ENCODE data around the gene MRFAP1. TPM values are rescaled to one million over a fixed set of nuclear protein-coding genes. Genes with fewer than 3 reads are reported as not detected.

The MRFAP1 gene
- total and polyA plus RNA-seq, 10 of the 15 experiments (the other 5 are each of a cell fraction or from before 2014, with no cell fraction given): 18.7 to 105 (median 80.8) TPM

GRCh38 chr4:6634746-6635145 lies 5.7 kb upstream of the MRFAP1 start:
- POLR2A ChIA-PET: no interaction called here
- TF ChIP-seq, protein P1, sequence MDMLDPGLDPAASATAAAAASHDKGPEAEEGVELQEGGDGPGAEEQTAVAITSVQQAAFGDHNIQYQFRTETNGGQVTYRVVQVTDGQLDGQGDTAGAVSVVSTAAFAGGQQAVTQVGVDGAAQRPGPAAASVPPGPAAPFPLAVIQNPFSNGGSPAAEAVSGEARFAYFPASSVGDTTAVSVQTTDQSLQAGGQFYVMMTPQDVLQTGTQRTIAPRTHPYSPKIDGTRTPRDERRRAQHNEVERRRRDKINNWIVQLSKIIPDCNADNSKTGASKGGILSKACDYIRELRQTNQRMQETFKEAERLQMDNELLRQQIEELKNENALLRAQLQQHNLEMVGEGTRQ (IDR thresholded peaks at IDR 0.05; ENCODE audit: borderline replicate concordance, low read depth, low read length): no peak
- TF ChIP-seq IRF4 (IDR thresholded peaks at IDR 0.05; ENCODE audit: low read depth, low read length): no peak
- TF ChIP-seq NR2C1 (IDR thresholded peaks at IDR 0.05): no peak
- no peak for TF ChIP-seq HDAC6 (IDR thresholded peaks at IDR 0.05; ENCODE audit: unreplicated experiment)
- TF ChIP-seq, protein P2, sequence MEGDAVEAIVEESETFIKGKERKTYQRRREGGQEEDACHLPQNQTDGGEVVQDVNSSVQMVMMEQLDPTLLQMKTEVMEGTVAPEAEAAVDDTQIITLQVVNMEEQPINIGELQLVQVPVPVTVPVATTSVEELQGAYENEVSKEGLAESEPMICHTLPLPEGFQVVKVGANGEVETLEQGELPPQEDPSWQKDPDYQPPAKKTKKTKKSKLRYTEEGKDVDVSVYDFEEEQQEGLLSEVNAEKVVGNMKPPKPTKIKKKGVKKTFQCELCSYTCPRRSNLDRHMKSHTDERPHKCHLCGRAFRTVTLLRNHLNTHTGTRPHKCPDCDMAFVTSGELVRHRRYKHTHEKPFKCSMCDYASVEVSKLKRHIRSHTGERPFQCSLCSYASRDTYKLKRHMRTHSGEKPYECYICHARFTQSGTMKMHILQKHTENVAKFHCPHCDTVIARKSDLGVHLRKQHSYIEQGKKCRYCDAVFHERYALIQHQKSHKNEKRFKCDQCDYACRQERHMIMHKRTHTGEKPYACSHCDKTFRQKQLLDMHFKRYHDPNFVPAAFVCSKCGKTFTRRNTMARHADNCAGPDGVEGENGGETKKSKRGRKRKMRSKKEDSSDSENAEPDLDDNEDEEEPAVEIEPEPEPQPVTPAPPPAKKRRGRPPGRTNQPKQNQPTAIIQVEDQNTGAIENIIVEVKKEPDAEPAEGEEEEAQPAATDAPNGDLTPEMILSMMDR (IDR thresholded peaks at IDR 0.05 in 2 of 3, conservative IDR thresholded peaks at IDR 0.05 in 1 of 3; ENCODE audit: control insufficient read depth in 2 of 3, extremely low read depth in 1 of 3, insufficient read depth in 1 of 3, low read depth in 3 of 3, low read length in 3 of 3): no peak
- TF ChIP-seq, protein P3, sequence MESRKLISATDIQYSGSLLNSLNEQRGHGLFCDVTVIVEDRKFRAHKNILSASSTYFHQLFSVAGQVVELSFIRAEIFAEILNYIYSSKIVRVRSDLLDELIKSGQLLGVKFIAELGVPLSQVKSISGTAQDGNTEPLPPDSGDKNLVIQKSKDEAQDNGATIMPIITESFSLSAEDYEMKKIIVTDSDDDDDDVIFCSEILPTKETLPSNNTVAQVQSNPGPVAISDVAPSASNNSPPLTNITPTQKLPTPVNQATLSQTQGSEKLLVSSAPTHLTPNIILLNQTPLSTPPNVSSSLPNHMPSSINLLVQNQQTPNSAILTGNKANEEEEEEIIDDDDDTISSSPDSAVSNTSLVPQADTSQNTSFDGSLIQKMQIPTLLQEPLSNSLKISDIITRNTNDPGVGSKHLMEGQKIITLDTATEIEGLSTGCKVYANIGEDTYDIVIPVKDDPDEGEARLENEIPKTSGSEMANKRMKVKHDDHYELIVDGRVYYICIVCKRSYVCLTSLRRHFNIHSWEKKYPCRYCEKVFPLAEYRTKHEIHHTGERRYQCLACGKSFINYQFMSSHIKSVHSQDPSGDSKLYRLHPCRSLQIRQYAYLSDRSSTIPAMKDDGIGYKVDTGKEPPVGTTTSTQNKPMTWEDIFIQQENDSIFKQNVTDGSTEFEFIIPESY (IDR thresholded peaks at IDR 0.05): no peak
- DNase-seq (ENCODE audit: low read depth, low spot score) (no peak), FAIRE-seq (no peak), ATAC-seq (no peak)
- no TSS peak for BruUV-seq (replicated peaks)
- no peaks in the 10 kb centered on the region for H3K9me3 ChIP-seq (replicated peaks; ENCODE audit: control insufficient read depth, insufficient read depth, low read length)
- CTCF ChIA-PET: interaction anchor here (0.7 kb wide), 1 partner anchor 251 kb away, joined by 4 read pairs; no protein-coding TSS in a partner anchor
- H3K4me3 ChIP-seq: no peak overlapping the region
- no peak overlapping the region for H3K9ac ChIP-seq (ENCODE audit: control insufficient read depth, insufficient read depth, low read length)
- H2AFZ ChIP-seq (ENCODE audit: control insufficient read depth, low read depth, low read length): no peak overlapping the region
- intact Hi-C loops (cut with micrococcal nuclease; ENCODE audit: unreplicated experiment) (no loop called here), in situ Hi-C loops (cut with MboI) (no loop called here)
- WGBS (ENCODE audit: insufficient coverage, insufficient replicate concordance, low lambda C conversion rate, missing lambda C conversion rate): 80% methylated on average over 9 of the region's 9 CpGs
- no peaks in the 10 kb centered on the region for H3K79me2 ChIP-seq (ENCODE audit: control insufficient read depth, insufficient read depth, low read length)
- H3K4me1 ChIP-seq (ENCODE audit: control insufficient read depth, insufficient read depth, low read length): no peaks in the 10 kb centered on the region
- SMC1A ChIA-PET (ENCODE audit: uncharacterized antibody, unreplicated experiment): no interaction called here
- H3K27ac ChIP-seq (ENCODE audit: control insufficient read depth, insufficient read depth): no peak overlapping the region
- RAD21 ChIA-PET (ENCODE audit: unreplicated experiment): no interaction called here
- H4K20me1 ChIP-seq (ENCODE audit: control insufficient read depth, insufficient read depth): no peaks in the 10 kb centered on the region
- H3K4me2 ChIP-seq (ENCODE audit: control insufficient read depth, insufficient read depth): no peak overlapping the region
- H3K27me3 ChIP-seq (replicated peaks in 1 of 2; ENCODE audit: control insufficient read depth in 2 of 2, insufficient read depth in 2 of 2, low read length in 1 of 2): no peaks in the 10 kb centered on the region
- no peaks in the 10 kb centered on the region for H3K36me3 ChIP-seq (ENCODE audit: control insufficient read depth in 2 of 2, insufficient read depth in 2 of 2, low read length in 1 of 2)

Data from GM12878 (cell line).